Transverse colon (tissue), 4 donors: ENCODE measurements around the gene MRPL28. TPM values are rescaled to one million over a fixed set of nuclear protein-coding genes. Genes with fewer than 3 reads are reported as not detected.
A peak's percentile ranks its signal among the peaks of the same experiment; 100 is the strongest.
"Not testable (repeated sequence)": the region's sequence is repeated elsewhere in the genome, so short reads cannot be mapped to it uniquely, and the experiment has no call there.

Experiments used
- DNase-seq: peaks from one replicate; pipeline ENCODE4 v3.0.0-alpha.2; 2019
- H3K27ac ChIP-seq, 4 donors: fragments of 200-600 bp; sonication (generic); 2 replicates each; pipeline ENCODE4 v1.5.1; 2016 to 2018; ENCODE audit warnings: inconsistent platforms in 4 of 4
- H3K27me3 ChIP-seq: fragments of 200-600 bp; sonication (generic); 2 replicates; pipeline ENCODE4 v1.5.1; 2017; ENCODE audit warnings: inconsistent platforms
- H3K36me3 ChIP-seq, 4 donors: fragments of 200-600 bp; sonication (generic); 2 replicates each; pipeline ENCODE4 v1.5.1; 2017 to 2019; ENCODE audit warnings: inconsistent platforms in 4 of 4
- H3K4me1 ChIP-seq, 4 donors: fragments of 200-600 bp; sonication (generic); 2 replicates each; pipeline ENCODE4 v1.5.1; 2017 to 2020; ENCODE audit warnings: inconsistent platforms in 4 of 4
- H3K4me3 ChIP-seq, 4 donors: fragments of 200-600 bp; sonication (generic); 1 replicate in 1 of 4; 2 replicates in 3 of 4; pipeline versions ENCODE4 v1.5.1 to v1.6.1; 2017 to 2019; ENCODE audit warnings: inconsistent platforms in 4 of 4
- H3K9me3 ChIP-seq, 2 donors: fragments of 200-600 bp; sonication (generic); 2 replicates each; pipeline ENCODE4 v1.5.1; 2017 to 2019; ENCODE audit warnings: inconsistent platforms in 2 of 2
- EP300 ChIP-seq: sonication (generic); formaldehyde crosslinking; IDR thresholded peaks from one replicate; pipeline ENCODE4 v1.6.1; 2017; ENCODE audit warnings: antibody characterized with exemption, low read depth
- POLR2A ChIP-seq: fragments of 450-650 bp; IDR thresholded peaks from one replicate; pipeline ENCODE4 v1.6.1; 2016; ENCODE audit warnings: antibody characterized with exemption, mild to moderate bottlenecking, moderate library complexity
- POLR2AphosphoS5 ChIP-seq, 3 donors: sonication (generic); formaldehyde crosslinking; IDR thresholded peaks; one replicate each; pipeline ENCODE4 v1.6.1; 2016; ENCODE audit warnings: antibody characterized with exemption in 3 of 3
- whole genome bisulfite sequencing, 2 donors: methylation state at CpG; one replicate each; pipeline ENCODE4 v1.1.5; 2018; ENCODE audit warnings: low coverage in 1 of 2; 5-methylcytosine and 5-hydroxymethylcytosine counted together
- in situ Hi-C, 4 donors: fragments of 200-750 bp; cut with MboI; loops; one replicate each; pipeline versions ENCODE4 v1.15.0 to v1.15.1; 2017; ENCODE audit warnings: low sequenced_read_pairs in 3 of 4, low pct_ligation_motif_present in 1 of 4, low pct_unique_long_range_greater_than_20kb in 1 of 4
- intact Hi-C: fragments of 100-400 bp; cut with DNase I; formaldehyde crosslinking; loops from one replicate; pipeline ENCODE4 v1.15.1; 2023; ENCODE audit warnings: low total_unique reads
- total RNA-seq, 4 donors: library from RNA; depleted of rRNA; stranded (reverse); fragments of >200 nt; gene quantifications; one replicate each; pipeline ENCODE4 v1.1.0, GENCODE V29; 2016
- TF ChIP-seq, protein P1 (sequence below), 5 experiments: fragments of 200-600 bp in 3 of 5; fragments of 450-650 bp in 2 of 5; sonication (generic) in 3 of 5; IDR thresholded peaks; 1 replicate in 2 of 5; 2 replicates in 3 of 5; pipeline ENCODE4 v1.5.1; 2016 to 2017; ENCODE audit warnings: antibody characterized with exemption in 5 of 5, inconsistent platforms in 3 of 5, mild to moderate bottlenecking in 2 of 5, moderate library complexity in 1 of 5

Gene MRPL28
- total RNA-seq, 4 donors from 2014 or later = 24.7 to 81.2 (median 53.0) TPM

DNA sequence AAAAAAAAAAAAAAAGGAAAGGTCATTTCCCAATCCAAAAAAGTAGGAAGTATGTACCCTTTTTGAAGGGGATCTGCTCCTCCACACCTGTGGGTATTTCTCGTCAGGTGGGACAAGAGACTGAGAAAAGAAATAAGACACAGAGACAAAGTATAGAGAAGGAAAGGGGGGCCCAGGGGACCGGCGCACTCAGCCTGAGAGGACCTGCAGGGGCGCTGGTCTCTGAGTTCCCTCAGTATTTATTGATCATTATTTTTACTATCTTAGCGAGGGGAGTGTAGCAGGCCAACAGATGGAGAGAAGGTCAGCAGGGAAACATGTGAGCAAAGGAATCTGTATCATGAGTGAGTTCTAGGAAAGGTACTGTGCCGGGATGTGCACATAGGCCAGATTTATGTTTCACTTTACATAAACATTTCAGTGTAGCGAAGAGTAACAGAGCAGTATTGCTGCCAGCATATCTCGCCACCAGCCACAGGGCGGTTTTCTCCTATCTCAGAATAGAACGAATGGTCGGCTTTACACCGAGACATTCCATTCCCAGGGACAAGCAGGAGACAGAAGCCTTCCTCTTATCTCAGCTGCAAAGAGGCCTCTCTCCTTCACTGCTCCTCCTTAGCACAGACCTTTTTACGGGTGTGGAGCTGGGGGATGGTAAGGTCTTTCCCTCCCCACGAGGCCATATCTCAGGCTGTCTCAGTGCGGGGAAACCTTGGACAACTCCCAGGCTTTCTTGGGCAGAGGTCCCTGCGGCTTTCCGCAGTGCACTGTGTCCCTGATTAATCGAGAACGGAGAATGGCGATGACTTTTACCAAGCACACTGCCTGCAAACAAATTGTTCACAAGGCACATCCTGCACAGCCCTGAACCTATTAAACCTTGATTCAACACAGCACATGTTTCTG lies 17.7 kb upstream of the MRPL28 start:
- H3K4me3 ChIP-seq, H3K27me3 ChIP-seq, DNase-seq, in situ Hi-C loops, intact Hi-C loops, H3K9me3 ChIP-seq, H3K36me3 ChIP-seq: not testable (repeated sequence)
- TF ChIP-seq POLR2AphosphoS5 (IDR thresholded peaks at IDR 0.05) = peak in 1 of 3 donors; percentile 23
- Histone ChIP-seq H3K4me1 (peaks cover 2 to 12% (median 9%) of the 10 kb centered on the region in 4 donors), H3K27ac (peak overlapping the region; percentile 24 to 78 (median 60))
- WGBS, 2 donors = 73 to 78% methylated on average over 14 to 20 of the region's 20 CpGs

DNA sequence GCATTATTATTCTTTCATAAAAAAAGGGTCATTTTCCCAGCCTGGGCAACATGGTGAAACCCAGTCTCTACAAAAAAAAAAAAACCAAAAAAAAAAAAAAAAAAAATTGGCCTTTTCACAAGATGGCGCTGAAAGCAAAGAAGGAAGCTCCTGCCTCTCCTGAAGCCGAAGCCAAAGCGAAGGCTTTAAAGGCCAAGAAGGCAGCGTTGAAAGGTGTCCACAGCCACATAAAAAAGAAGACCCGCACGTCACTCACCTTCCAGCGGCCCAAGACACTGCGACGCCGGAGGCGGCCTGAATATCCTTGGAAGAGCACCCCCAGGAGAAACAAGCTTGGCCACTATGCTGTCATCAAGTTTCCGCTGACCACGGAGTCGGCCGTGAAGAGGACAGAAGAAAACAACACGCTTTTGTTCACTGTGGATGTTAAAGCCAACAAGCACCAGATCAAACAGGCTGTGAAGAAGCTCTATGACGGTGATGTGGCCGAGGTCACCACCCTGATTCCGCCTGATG lies 16.4 kb upstream of the MRPL28 start:
- peaks cover 6 to 17% (median 12%) of the 10 kb centered on the region in 4 donors for H3K4me1 ChIP-seq
- peak overlapping the region; percentile 33 to 78 (median 60) for H3K27ac ChIP-seq
- no peaks in the 10 kb centered on the region for H3K9me3 ChIP-seq
- no peak for DNase-seq
- WGBS, 2 donors = 67 to 74% methylated on average over 14 to 19 of the region's 19 CpGs
- H3K36me3 ChIP-seq = no peaks in the 10 kb centered on the region
- no peaks in the 10 kb centered on the region for H3K27me3 ChIP-seq
- H3K4me3 ChIP-seq = no peak overlapping the region
- in situ Hi-C loops = no loop called here
- TF ChIP-seq, protein P1, sequence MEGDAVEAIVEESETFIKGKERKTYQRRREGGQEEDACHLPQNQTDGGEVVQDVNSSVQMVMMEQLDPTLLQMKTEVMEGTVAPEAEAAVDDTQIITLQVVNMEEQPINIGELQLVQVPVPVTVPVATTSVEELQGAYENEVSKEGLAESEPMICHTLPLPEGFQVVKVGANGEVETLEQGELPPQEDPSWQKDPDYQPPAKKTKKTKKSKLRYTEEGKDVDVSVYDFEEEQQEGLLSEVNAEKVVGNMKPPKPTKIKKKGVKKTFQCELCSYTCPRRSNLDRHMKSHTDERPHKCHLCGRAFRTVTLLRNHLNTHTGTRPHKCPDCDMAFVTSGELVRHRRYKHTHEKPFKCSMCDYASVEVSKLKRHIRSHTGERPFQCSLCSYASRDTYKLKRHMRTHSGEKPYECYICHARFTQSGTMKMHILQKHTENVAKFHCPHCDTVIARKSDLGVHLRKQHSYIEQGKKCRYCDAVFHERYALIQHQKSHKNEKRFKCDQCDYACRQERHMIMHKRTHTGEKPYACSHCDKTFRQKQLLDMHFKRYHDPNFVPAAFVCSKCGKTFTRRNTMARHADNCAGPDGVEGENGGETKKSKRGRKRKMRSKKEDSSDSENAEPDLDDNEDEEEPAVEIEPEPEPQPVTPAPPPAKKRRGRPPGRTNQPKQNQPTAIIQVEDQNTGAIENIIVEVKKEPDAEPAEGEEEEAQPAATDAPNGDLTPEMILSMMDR (IDR thresholded peaks at IDR 0.05) = no peak
- TF ChIP-seq EP300 (no peak), POLR2AphosphoS5 (IDR thresholded peaks at IDR 0.05) (no peak), POLR2A (no peak)
- intact Hi-C loops = no loop called here

DNA sequence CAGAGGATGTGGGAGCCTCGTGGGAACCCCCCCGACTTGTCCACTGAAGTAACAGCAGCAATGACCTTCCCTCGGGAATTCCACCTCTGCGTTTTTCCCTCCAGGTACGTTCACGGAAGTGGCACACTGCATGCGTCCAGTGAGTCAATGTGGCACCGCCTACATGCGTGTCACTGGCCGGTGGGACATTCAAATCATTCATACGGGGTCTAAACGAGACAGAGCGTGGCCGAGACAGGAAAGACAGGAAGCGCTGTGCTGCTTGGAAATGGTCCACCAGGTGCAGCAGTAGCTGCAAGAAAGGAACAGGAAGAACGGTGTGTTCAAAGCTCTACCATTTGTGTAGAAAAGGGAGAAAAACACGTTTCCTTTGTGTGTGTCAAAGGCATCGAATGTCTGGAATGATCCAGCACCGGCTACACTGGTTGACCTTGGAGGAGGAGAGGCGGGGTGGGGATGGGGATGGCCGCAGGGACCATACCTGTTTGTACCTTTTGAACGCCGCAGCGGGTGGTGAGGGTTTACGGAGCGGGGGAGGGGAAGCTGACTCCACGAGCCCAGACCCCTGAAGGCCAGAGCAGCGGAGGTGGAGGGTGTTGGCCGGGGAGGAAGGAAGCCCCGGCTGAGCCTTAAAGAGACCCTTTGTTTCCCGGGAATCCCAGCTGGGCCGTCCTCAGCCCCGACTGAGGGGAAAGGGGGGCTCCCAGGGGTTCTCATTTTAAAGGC lies 13.2 kb upstream of the MRPL28 start:
- H3K27me3 ChIP-seq = no peaks in the 10 kb centered on the region
- peak overlapping the region in 3 of 4 donors; percentile 76 to 99 (median 89) for H3K4me3 ChIP-seq
- H3K4me1 ChIP-seq = peaks cover 22 to 40% (median 33%) of the 10 kb centered on the region in 4 donors
- WGBS, 2 donors = 26 to 38% methylated on average over 6 to 33 of the region's 33 CpGs
- in situ Hi-C loops (no loop called here), intact Hi-C loops (no loop called here)
- DNase-seq = peak; percentile 82
- TF ChIP-seq POLR2A (peak; percentile 76), POLR2AphosphoS5 (IDR thresholded peaks at IDR 0.05) (peak; percentile 59 to 83 (median 83)), EP300 (no peak)
- TF ChIP-seq, protein P1 (IDR thresholded peaks at IDR 0.05) = peak in 1 of 5 experiments; percentile 12
- no peaks in the 10 kb centered on the region for H3K36me3 ChIP-seq
- H3K9me3 ChIP-seq = no peaks in the 10 kb centered on the region
- H3K27ac ChIP-seq = peak overlapping the region; percentile 85 to 95 (median 92)

DNA sequence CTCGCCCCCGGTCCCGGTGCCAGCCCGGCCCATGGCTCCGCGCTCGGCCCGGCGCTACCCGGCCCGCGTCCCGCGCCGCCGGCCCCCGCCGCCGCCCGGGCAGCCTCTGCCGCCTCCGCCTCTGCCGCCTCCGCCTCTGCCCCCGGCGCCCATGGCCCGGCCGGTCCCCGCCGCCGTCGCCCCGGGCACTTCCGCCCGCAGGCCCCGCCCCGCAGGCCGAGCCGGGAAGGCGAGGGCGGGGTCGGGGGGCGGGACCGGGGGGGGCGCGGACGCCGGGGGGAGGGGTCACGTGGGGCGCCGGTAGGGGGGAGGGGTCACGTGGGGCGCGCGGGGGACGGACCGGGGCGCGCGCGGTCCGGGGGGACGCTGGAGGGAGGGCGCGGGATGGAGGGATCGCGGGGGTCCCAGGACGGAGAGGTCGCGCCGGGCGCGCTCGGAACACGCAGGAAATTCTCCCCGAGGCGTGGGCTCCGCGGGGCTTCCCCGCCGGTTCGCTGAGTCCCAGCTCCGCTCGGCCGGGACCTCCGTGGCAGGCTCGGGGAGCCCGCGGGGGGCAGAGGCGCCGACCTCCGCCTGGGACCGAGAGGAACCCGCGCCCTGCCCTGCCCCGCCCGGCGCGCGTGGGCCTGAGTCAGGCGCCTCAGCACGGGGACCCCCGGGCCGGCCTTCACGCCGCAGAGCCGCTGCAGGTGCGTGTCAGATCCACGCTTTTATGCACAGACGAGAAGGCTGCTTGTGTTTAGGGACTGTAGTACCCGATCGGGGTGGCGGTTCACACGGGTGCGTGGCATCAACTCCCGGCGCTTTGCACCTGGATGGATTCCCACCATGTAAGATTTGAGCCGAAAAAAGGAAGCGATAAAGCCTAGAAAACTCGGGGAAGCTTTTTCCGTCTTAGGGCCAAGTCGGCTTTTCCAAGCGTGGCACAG lies 11.7 kb upstream of the MRPL28 start, which contains the start of gene PGAP6:
PGAP6 (minus strand) TSS at position 190 of the 929 bp plus-strand sequence; CDS start at position 33, 157 bp downstream.
- Histone ChIP-seq H3K27ac (peak within 1 kb of the TSS; percentile 85 to 95 (median 92)), H3K36me3 (no peaks in the 10 kb centered on the region), H3K27me3 (no peaks in the 10 kb centered on the region), H3K4me1 (peaks cover 22 to 40% (median 33%) of the 10 kb centered on the region in 4 donors), H3K4me3 (peak within 1 kb of the TSS; percentile 76 to 99 (median 86)), H3K9me3 (no peaks in the 10 kb centered on the region)
- intact Hi-C loops (no loop called here), in situ Hi-C loops (no loop called here)
- WGBS, 2 donors = 0% methylated on average over 21 of the region's 123 CpGs; no CpG with 5 or more reads in 1 of the 2 donors
- DNase-seq = peak; percentile 76
- TF ChIP-seq, protein P1 (IDR thresholded peaks at IDR 0.05) = no peak
- TF ChIP-seq EP300 = no peak
- peak; percentile 55 to 68 (median 64) for TF ChIP-seq POLR2AphosphoS5 (IDR thresholded peaks at IDR 0.05)
- TF ChIP-seq POLR2A = peak; percentile 38
